GM12878 (cell line): ENCODE results near the gene OR52K1. TPM values are rescaled to one million over a fixed set of nuclear protein-coding genes. Genes with fewer than 3 reads are reported as not detected.

Experiments used
- ATAC-seq: fragments of 200-7000 bp; cut with Tn5 transposase; 3 replicates; pipeline ENCODE4 v1.9.1; 2020; ENCODE audit warnings: mild to moderate bottlenecking, moderate library complexity
- BruUV-seq: library from RNA; stranded (reverse); fragments of 400-500 nt; replicated peaks from 2 replicates; lab custom pipeline; 2021; lab: Mats Ljungman, UMichigan
- CTCF ChIA-PET: fragments of 300-600 bp; sonication (Branson Sonifier 250); formaldehyde crosslinking; extraction: SDS; loops from one replicate; lab custom pipeline; 2021; ENCODE audit warnings: inconsistent platforms; lab: Yijun Ruan, JAX
- POLR2A ChIA-PET: fragments of 350-600 bp; formaldehyde crosslinking; extraction: SDS; loops from one replicate; lab custom pipeline; 2021; ENCODE audit warnings: inconsistent platforms; lab: Charles Lee
- RAD21 ChIA-PET: fragments of 300-600 bp; sonication (Branson Sonifier 250); formaldehyde crosslinking; loops from one replicate; lab custom pipeline; 2023; ENCODE audit warnings: antibody characterized with exemption; ENCODE audit not compliant: unreplicated experiment; lab: Charles Lee
- SMC1A ChIA-PET: fragments of 300-600 bp; sonication (Branson Sonifier 250); formaldehyde crosslinking; loops from one replicate; lab custom pipeline; 2023; ENCODE audit not compliant: unreplicated experiment, uncharacterized antibody; lab: Charles Lee
- DNase-seq: peaks from one replicate; pipeline ENCODE4 v3.0.0-alpha.2; 2011; ENCODE audit warnings: low read depth, low spot score
- FAIRE-seq: peaks from 3 replicates; lab custom pipeline; 2011; peaks lifted over from hg19 to GRCh38; lab: Jason Lieb, UNC
- H2AFZ ChIP-seq: 2 replicates; pipeline ENCODE4 v1.6.0; 2011; ENCODE audit warnings: low read depth, low read length, control low read depth; ENCODE audit not compliant: control insufficient read depth
- H3K27ac ChIP-seq: 2 replicates; pipeline ENCODE4 v1.5.1; 2011; ENCODE audit warnings: control low read depth; ENCODE audit not compliant: control insufficient read depth, insufficient read depth
- H3K27me3 ChIP-seq, 2 experiments: replicated peaks in 1 of 2; 2 replicates each; pipeline versions ENCODE4 v1.6.0 to v1.6.1; 2011; ENCODE audit warnings: low read length in 1 of 2; ENCODE audit not compliant: control insufficient read depth in 2 of 2, insufficient read depth in 2 of 2
- H3K36me3 ChIP-seq, 2 experiments: 2 replicates each; pipeline ENCODE4 v1.5.1; 2011; ENCODE audit warnings: low read length in 1 of 2; ENCODE audit not compliant: control insufficient read depth in 2 of 2, insufficient read depth in 2 of 2
- H3K4me1 ChIP-seq: 2 replicates; pipeline ENCODE4 v1.6.1; 2011; ENCODE audit warnings: mild to moderate bottlenecking, low read length, moderate library complexity, mixed read lengths; ENCODE audit not compliant: control insufficient read depth, insufficient read depth
- H3K4me2 ChIP-seq: 2 replicates; pipeline ENCODE4 v1.6.0; 2011; ENCODE audit warnings: control low read depth; ENCODE audit not compliant: control insufficient read depth, insufficient read depth
- H3K4me3 ChIP-seq: fragments of 200-600 bp; sonication (generic); 2 replicates; pipeline ENCODE4 v1.5.1; 2016
- H3K79me2 ChIP-seq: 2 replicates; pipeline ENCODE4 v1.6.0; 2011; ENCODE audit warnings: low read length; ENCODE audit not compliant: control insufficient read depth, insufficient read depth
- H3K9ac ChIP-seq: 2 replicates; pipeline ENCODE4 v1.8.0; 2011; ENCODE audit warnings: low read length, control low read depth, mixed read lengths; ENCODE audit not compliant: control insufficient read depth, insufficient read depth
- H3K9me3 ChIP-seq: replicated peaks from 3 replicates; pipeline ENCODE4 v1.5.1; 2011; ENCODE audit warnings: mild to moderate bottlenecking, low read length; ENCODE audit not compliant: control insufficient read depth, insufficient read depth
- H4K20me1 ChIP-seq: 2 replicates; pipeline ENCODE4 v1.6.0; 2011; ENCODE audit not compliant: control insufficient read depth, insufficient read depth
- ATF2 ChIP-seq: IDR thresholded peaks from 2 replicates; pipeline ENCODE4 v1.6.1; 2012; ENCODE audit warnings: low read length, inconsistent platforms
- BMI1 ChIP-seq: fragments of 450-650 bp; IDR thresholded peaks from 2 replicates; pipeline ENCODE4 v1.6.1; 2016; ENCODE audit warnings: mild to moderate bottlenecking, moderate library complexity, borderline replicate concordance
- GABPA ChIP-seq: IDR thresholded peaks from 2 replicates; pipeline ENCODE4 v1.6.1; 2014; ENCODE audit warnings: antibody characterized with exemption, low read depth, mild to moderate bottlenecking, inconsistent platforms
- HDAC2 ChIP-seq: fragments of 200-600 bp; sonication (generic); IDR thresholded peaks from 2 replicates; pipeline ENCODE4 v1.6.1; 2017
- IKZF2 ChIP-seq, 2 experiments: fragments of 450-650 bp; IDR thresholded peaks; 2 replicates each; pipeline ENCODE4 v1.6.1; 2017; ENCODE audit warnings: mild to moderate bottlenecking in 2 of 2, moderate library complexity in 2 of 2
- KDM1A ChIP-seq: fragments of 200-600 bp; sonication (generic); IDR thresholded peaks from 2 replicates; pipeline ENCODE4 v1.6.1; 2016; ENCODE audit warnings: borderline replicate concordance
- MEF2A ChIP-seq: IDR thresholded peaks from 2 replicates; pipeline ENCODE4 v1.6.1; 2011; ENCODE audit warnings: low read depth, mild to moderate bottlenecking, low read length, moderate library complexity; ENCODE audit not compliant: insufficient read depth
- MEF2B ChIP-seq: fragments of 450-650 bp; IDR thresholded peaks from 2 replicates; pipeline ENCODE4 v1.6.1; 2018; ENCODE audit warnings: mild to moderate bottlenecking, moderate library complexity; ENCODE audit not compliant: partially characterized antibody, poor library complexity, severe bottlenecking
- NR2F1 ChIP-seq: fragments of 450-650 bp; conservative IDR thresholded peaks from 2 replicates; pipeline ENCODE4 v1.6.1; 2017; ENCODE audit warnings: mild to moderate bottlenecking
- NRF1 ChIP-seq: conservative IDR thresholded peaks from 2 replicates; pipeline ENCODE4 v1.6.1; 2011; ENCODE audit warnings: mild to moderate bottlenecking, low read depth, low read length, improper control_type of control experiment
- SMAD1 ChIP-seq: fragments of 450-650 bp; IDR thresholded peaks from 2 replicates; pipeline ENCODE4 v1.6.1; 2018; ENCODE audit warnings: mild to moderate bottlenecking, low read depth; ENCODE audit not compliant: partially characterized antibody
- SMC3 ChIP-seq: IDR thresholded peaks from 2 replicates; pipeline ENCODE4 v1.6.1; 2011; ENCODE audit warnings: low read length, improper control_type of control experiment, borderline replicate concordance
- SP1 ChIP-seq: IDR thresholded peaks from one replicate; pipeline ENCODE4 v1.6.1; 2011; ENCODE audit warnings: low read depth, low read length
- SREBF2 ChIP-seq: IDR thresholded peaks from 2 replicates; pipeline ENCODE4 v1.6.1; 2012; ENCODE audit warnings: mild to moderate bottlenecking, low read length
- SUPT20H ChIP-seq: IDR thresholded peaks from 2 replicates; pipeline ENCODE4 v1.6.1; 2011; ENCODE audit warnings: low read depth, mild to moderate bottlenecking, low read length, moderate library complexity, borderline replicate concordance; ENCODE audit not compliant: control insufficient read depth
- TAF1 ChIP-seq: IDR thresholded peaks from 2 replicates; pipeline ENCODE4 v1.6.1; 2011; ENCODE audit warnings: mild to moderate bottlenecking, low read depth, low read length, borderline replicate concordance
- WRNIP1 ChIP-seq: IDR thresholded peaks from 2 replicates; pipeline ENCODE4 v1.6.1; 2011; ENCODE audit warnings: low read depth, low read length, improper control_type of control experiment, borderline replicate concordance
- ZBED1 ChIP-seq: IDR thresholded peaks from 2 replicates; pipeline ENCODE4 v1.6.1; 2016; ENCODE audit warnings: borderline replicate concordance
- WGBS: methylation state at CpG from one replicate; pipeline ENCODE4 v1.1.6; 2016; ENCODE audit warnings: low lambda C conversion rate; ENCODE audit not compliant: insufficient replicate concordance, insufficient coverage; ENCODE audit errors: missing lambda C conversion rate; 5-methylcytosine and 5-hydroxymethylcytosine counted together
- in situ Hi-C: fragments of 300-500 bp; cut with MboI; formaldehyde crosslinking; loops from 9 replicates; pipeline ENCODE4 v1.14.3; 2018; ENCODE audit warnings: mixed read lengths
- intact Hi-C: fragments of 100-400 bp; cut with micrococcal nuclease; formaldehyde crosslinking; loops from one replicate; pipeline ENCODE4 v1.14.2; 2022; ENCODE audit not compliant: unreplicated experiment
- polyA plus RNA-seq, 11 experiments: library from polyadenylated mRNA; depleted of rRNA in 4 of 11; unstranded in 6 of 11; stranded (reverse) in 5 of 11; fragments of >200 nt; fragmentation: Nextera tagmentation in 4 of 11; fragmentation: Illumina TruSeq in 1 of 11; extraction: Ambion mirVana in 4 of 11; extraction: Trizol in 1 of 11; gene quantifications; 1 replicate in 1 of 11; 2 replicates in 10 of 11; pipeline versions ENCODE4 v1.2.1 to v1.2.3, GENCODE V29; 2011 to 2016; ENCODE audit warnings: inconsistent platforms in 2 of 11, missing spikeins in 2 of 11, low read depth in 1 of 11
- total RNA-seq, 4 experiments: library from RNA; depleted of rRNA in 3 of 4; stranded (reverse); fragments of >200 nt in 3 of 4; fragmentation: Illumina TruSeq in 1 of 4; extraction: Trizol in 1 of 4; gene quantifications; 2 replicates each; pipeline versions ENCODE4 v1.2.1 to v1.2.3, GENCODE V29; 2013 to 2021

Gene OR52K1
- total and polyA plus RNA-seq, 10 of the 15 experiments (the other 5 are each of a cell fraction or from before 2014, with no cell fraction given): not detected

- in situ Hi-C loops: no loop called here
- 0 out of 4 replicates have a peak, but pooled peaks cover 0 to 2% of the 10 kb centered on the region in 2 experiments for H3K27me3 ChIP-seq
- no peak overlapping the region for H3K27ac ChIP-seq
- H4K20me1 ChIP-seq: no peaks in the 10 kb centered on the region
- DNase-seq: no peak
- no peak overlapping the region for H2AFZ ChIP-seq
- WGBS: 3% methylated on average over 2 of the region's 2 CpGs
- ChIA-PET RAD21 (no interaction called here), SMC1A (no interaction called here), POLR2A (no interaction called here), CTCF (no interaction called here)
- FAIRE-seq: no peak
- no peaks in the 10 kb centered on the region for H3K36me3 ChIP-seq
- intact Hi-C loops: no loop called here
- no peak overlapping the region for H3K4me2 ChIP-seq
- ATAC-seq: no peak
- BruUV-seq: no TSS peak
- H3K4me3 ChIP-seq: no peak overlapping the region
- no peaks in the 10 kb centered on the region for H3K79me2 ChIP-seq
- H3K9me3 ChIP-seq: no peaks in the 10 kb centered on the region
- H3K9ac ChIP-seq: no peak overlapping the region
- TF ChIP-seq KDM1A (no peak), SREBF2 (no peak), GABPA (no peak)
- TF ChIP-seq, all 136 proteins: peak for 0
- H3K4me1 ChIP-seq: no peaks in the 10 kb centered on the region
These were observed 48.6 kb upstream of the OR52K1 start for GRCh38 chr11:4433856-4434255.

GRCh38 chr11:4436411-4436810 lies 46.0 kb upstream of the OR52K1 start:
- RAD21 ChIA-PET: no interaction called here
- no peak overlapping the region for H3K9ac ChIP-seq
- no peaks in the 10 kb centered on the region for H3K79me2 ChIP-seq
- no peaks in the 10 kb centered on the region for H3K36me3 ChIP-seq
- no peak for FAIRE-seq
- no peaks in the 10 kb centered on the region for H3K9me3 ChIP-seq
- no peaks in the 10 kb centered on the region for H3K4me1 ChIP-seq
- H2AFZ ChIP-seq: no peak overlapping the region
- in situ Hi-C loops: no loop called here
- TF ChIP-seq ATF2 (no peak), BMI1 (no peak), MEF2B (no peak), ZBED1 (no peak), NRF1 (no peak), MEF2A (no peak), SMAD1 (no peak), TAF1 (no peak), SP1 (no peak), WRNIP1 (no peak), NR2F1 (no peak), KDM1A (no peak), HDAC2 (no peak), IKZF2 (IDR thresholded peaks at IDR 0.05) (no peak), SMC3 (no peak), SUPT20H (no peak)
- TF ChIP-seq, all 136 proteins: peak for 0
- Histone ChIP-seq H3K4me3 (no peak overlapping the region), H3K4me2 (no peak overlapping the region), H3K27me3 (0 out of 4 replicates have a peak, but pooled peaks cover 0 to 2% of the 10 kb centered on the region in 2 experiments), H4K20me1 (no peaks in the 10 kb centered on the region), H3K27ac (no peak overlapping the region)
- ChIA-PET SMC1A (no interaction called here), POLR2A (no interaction called here), CTCF (no interaction called here)
- 0% methylated on average over 1 of the region's 1 CpG for WGBS
- no peak for DNase-seq
- BruUV-seq: no TSS peak
- ATAC-seq: no peak
- intact Hi-C loops: no loop called here
